GM12892 (cell line): ENCODE results near the gene FIGNL2.

Source experiments
- DNase-seq: peaks from one replicate; pipeline ENCODE4 v3.0.0; 2011; ENCODE audit not compliant: insufficient read length
- FAIRE-seq: peaks from 2 replicates; lab custom pipeline; 2011; peaks lifted over from hg19 to GRCh38; lab: Jason Lieb, UNC
- POLR2A ChIP-seq: IDR thresholded peaks from 2 replicates; pipeline ENCODE4 v1.6.1; 2011; ENCODE audit warnings: low read depth, low read length, control low read depth
- POLR2AphosphoS5 ChIP-seq: IDR thresholded peaks from 2 replicates; pipeline ENCODE4 v1.6.1; 2011; ENCODE audit warnings: low read depth, low read length, control low read depth
- TAF1 ChIP-seq: IDR thresholded peaks from 2 replicates; pipeline ENCODE4 v1.6.1; 2011; ENCODE audit warnings: low read depth, mild to moderate bottlenecking, control low read depth, low read length, borderline replicate concordance

Gene FIGNL2

GRCh38 chr12:51873251-51873994 is 24.9 kb upstream of the FIGNL2 start:
- no peak for FAIRE-seq
- DNase-seq, result no peak
- TF ChIP-seq TAF1, result no peak
- no peak for TF ChIP-seq POLR2A
- no peak for TF ChIP-seq POLR2AphosphoS5

GRCh38 chr12:51872689-51872981 is 24.1 kb upstream of the FIGNL2 start:
- FAIRE-seq (no peak), DNase-seq (no peak)
- TF ChIP-seq POLR2A (no peak), TAF1 (no peak), POLR2AphosphoS5 (no peak)

- TF ChIP-seq TAF1 (no peak), POLR2A (no peak), POLR2AphosphoS5 (no peak)
- no peak for DNase-seq
- FAIRE-seq, result no peak
Measured at GRCh38 chr12:51871918-51872688, 23.6 kb upstream of the FIGNL2 start.

- TF ChIP-seq TAF1 (no peak), POLR2AphosphoS5 (no peak), POLR2A (no peak)
- DNase-seq, result no peak
- peak; percentile 27 for FAIRE-seq
Measured at GRCh38 chr12:51871126-51871525, 22.6 kb upstream of the FIGNL2 start.

- FAIRE-seq (no peak), DNase-seq (no peak)
- TF ChIP-seq TAF1 (no peak), POLR2A (no peak), POLR2AphosphoS5 (no peak)
Measured at GRCh38 chr12:51870504-51870903, 22.0 kb upstream of the FIGNL2 start.

- no peak for TF ChIP-seq POLR2AphosphoS5
- TF ChIP-seq TAF1, result no peak
- no peak for TF ChIP-seq POLR2A
- FAIRE-seq, result no peak
- no peak for DNase-seq
Measured at GRCh38 chr12:51869931-51870330, 21.4 kb upstream of the FIGNL2 start.

- FAIRE-seq, result no peak
- no peak for DNase-seq
- no peak for TF ChIP-seq POLR2AphosphoS5
- TF ChIP-seq POLR2A, result no peak
- no peak for TF ChIP-seq TAF1
Measured at GRCh38 chr12:51869496-51869865, 21.0 kb upstream of the FIGNL2 start.

- FAIRE-seq, result no peak
Measured at GRCh38 chr12:51868821-51869495, 20.4 kb upstream of the FIGNL2 start.

GRCh38 chr12:51867796-51868428 is 19.4 kb upstream of the FIGNL2 start:
- FAIRE-seq (no peak), DNase-seq (no peak)
- TF ChIP-seq POLR2A (no peak), POLR2AphosphoS5 (no peak), TAF1 (no peak)

More at GRCh38 chr12:51868821-51869495, 20.4 kb upstream of the FIGNL2 start:
- no peak for DNase-seq
- TF ChIP-seq TAF1 (no peak), POLR2AphosphoS5 (no peak), POLR2A (no peak)

- no peak for FAIRE-seq
- no peak for TF ChIP-seq POLR2AphosphoS5
- TF ChIP-seq POLR2A, result no peak
- TF ChIP-seq TAF1, result no peak
- no peak for DNase-seq
Measured at GRCh38 chr12:51867371-51867770, 18.9 kb upstream of the FIGNL2 start.

- FAIRE-seq (no peak), DNase-seq (no peak)
- TF ChIP-seq POLR2A (no peak), POLR2AphosphoS5 (no peak), TAF1 (no peak)
Measured at GRCh38 chr12:51866762-51867161, 18.2 kb upstream of the FIGNL2 start.

- no peak for DNase-seq
- no peak for TF ChIP-seq POLR2AphosphoS5
- no peak for FAIRE-seq
Measured at GRCh38 chr12:51866324-51866723, 17.8 kb upstream of the FIGNL2 start.

GRCh38 chr12:51865757-51866270 is 17.3 kb upstream of the FIGNL2 start:
- FAIRE-seq (no peak), DNase-seq (no peak)
- no peak for TF ChIP-seq POLR2AphosphoS5
- no peak for TF ChIP-seq TAF1
- TF ChIP-seq POLR2A, result no peak
